Fibroblast of skin of left biceps (primary cell): ENCODE measurements around the gene ARPIN.
"Not testable (repeated sequence)": the region's sequence is repeated elsewhere in the genome, so short reads cannot be mapped to it uniquely, and the experiment has no call there.

ENCODE experiments used
- DNase-seq, 2 experiments: peaks; one replicate each; pipeline ENCODE4 v3.0.0-alpha.2; 2013; ENCODE audit warnings: low read depth in 2 of 2

Gene ARPIN

DNA sequence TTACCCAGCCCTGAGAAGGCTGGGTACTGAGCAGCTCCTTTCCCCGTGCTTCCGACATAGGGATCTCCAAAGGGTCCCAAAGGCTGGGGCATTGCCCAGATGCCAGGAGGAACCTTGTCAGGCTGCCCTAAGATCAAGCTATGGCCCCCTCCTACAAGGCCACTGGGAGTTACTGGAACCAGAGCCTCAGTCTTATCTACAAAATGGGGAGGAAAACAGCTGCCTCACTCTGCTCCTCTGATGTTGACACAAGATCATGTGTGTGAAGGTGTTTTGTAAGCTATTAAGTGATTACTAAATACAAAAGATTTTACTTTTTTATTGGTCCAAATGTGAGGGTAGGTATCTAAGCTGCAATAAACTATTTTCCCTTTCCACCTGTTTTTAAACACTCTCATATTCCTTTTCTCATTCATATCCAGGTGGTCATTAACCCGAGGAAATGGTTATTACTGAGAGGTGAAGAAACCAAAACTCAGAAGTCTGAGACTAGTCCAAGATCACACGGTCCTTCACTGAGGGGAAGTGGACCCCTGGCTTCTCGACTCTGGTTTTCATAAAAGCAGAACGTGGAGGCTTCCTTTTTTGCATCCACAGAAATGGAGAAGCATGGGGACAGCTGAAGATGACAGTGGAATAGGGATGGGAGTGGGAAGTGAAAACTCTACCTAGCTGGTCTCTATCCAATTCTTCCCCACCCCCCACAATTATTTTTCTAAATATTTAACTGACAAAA is 1.7 kb downstream of the ARPIN start:
- no peak for DNase-seq

DNA sequence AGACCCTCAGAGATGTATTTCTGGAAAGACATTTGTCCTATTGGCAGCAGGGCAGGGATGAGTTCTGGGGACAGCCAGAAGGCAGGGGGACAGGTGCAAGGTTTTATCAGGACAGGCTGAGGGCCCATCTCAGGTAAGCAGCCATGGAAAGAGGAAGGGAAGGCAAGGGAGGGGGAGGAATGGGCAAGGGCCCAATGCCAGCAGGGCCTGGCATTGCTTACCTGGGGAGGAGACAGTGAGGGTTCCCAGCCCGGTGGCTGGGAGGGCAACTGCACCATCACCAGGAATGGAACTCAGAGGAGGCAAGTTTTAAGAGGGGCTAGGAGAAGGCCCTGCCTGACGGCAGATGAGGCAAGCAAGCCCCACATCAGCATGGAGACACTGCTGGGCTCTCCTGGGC is 3.1 kb downstream of the ARPIN start:
- no peak for DNase-seq

DNA sequence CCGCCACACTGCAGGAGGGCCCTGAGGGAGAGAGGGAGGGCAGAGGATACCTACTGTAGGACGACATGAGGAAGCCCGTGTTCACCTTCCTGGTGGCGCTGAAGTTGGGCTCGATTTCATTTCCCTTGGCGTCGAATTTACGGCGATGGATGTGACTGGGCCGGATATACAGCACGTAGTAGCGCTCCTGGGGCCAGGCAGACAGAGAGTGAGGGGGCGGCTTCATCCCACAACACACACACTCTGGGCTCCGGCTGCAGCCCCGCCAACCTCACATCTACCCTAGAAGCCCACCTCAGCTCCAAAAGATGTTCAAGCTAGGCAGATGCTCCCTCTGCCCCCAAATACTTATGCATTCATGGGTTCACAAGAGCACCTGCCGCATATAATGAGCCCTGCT is 4.5 kb downstream of the ARPIN start:
- no peak for DNase-seq

DNA sequence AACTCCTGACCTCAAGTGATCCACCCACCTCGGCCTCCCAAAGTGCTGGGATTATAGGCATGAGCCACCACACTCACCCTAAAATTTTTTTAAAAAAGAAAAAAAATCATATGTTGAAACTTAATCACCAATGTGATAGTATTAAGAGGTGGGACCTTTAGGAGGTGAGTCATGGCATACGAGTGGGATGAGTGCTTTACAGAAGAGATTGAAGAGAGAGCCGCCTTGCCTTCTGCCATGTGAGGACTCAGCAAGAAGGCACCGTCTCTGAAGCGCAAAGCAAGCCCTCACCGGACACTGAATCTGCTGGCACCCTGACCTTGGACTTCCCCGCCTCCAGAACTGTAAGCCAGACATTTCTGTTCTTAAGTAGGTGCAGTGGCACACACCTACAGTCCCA is 5.5 kb downstream of the ARPIN start:
- no peak for DNase-seq

DNA sequence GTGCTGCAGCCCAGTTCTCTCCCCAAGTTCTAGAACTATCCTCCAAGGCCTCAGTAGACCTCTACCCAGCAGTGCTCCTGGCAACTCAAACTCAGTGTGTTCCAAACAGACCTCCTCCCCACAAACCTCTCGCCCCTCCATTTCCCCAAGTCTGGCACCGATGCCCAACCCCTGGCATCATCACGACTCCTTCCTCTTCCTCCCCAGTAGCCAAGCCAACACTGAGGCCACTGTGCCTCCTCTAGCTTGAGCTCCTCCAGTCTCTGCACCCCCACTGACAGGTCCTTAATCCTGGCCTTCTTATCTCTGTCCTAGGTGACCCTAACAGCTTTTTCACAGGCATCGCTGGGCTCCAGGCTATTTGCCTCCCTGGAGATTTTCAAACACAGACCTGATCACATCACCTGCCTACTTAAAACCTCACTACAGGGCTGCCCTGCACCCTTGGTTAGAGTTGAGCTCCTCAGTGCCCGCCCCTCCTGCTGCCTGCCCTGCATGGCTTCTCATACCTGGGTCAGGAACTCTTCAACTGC is 6.8 kb downstream of the ARPIN start:
- DNase-seq, result no peak

DNA sequence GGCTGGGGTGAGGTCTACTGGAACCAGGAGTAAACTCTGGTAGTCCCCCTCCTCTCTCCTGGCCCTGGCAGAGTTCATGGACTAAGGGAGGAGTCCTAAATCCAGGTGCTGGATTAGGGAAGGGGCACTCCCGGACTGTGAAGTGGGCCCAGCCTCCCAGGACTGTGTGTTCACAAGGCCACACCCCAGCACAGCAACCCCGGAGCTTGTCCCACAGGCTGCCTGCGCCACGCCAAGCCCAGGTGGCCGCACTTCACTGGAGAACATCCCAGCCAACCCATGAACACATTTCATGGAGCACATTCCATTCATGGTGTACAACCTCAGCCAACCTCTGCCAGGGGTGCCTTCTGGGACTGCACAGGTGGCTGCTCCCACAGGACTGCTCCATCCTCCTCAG is 8.2 kb downstream of the ARPIN start:
- no peak for DNase-seq

DNA sequence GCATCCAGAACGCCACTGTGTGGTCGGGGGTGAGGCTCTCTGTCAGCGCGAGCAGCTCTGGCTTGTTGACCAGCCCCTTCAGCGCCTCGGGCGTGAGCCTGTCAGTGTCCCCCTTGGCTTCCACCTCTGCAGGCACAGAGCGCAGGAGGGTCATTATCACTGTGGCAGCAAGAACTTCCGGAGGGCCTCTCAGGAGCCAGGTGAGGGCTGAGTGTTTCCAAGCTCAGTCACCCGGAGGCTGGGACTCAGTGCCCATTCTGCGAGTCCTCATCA is 9.0 kb downstream of the ARPIN start:
- DNase-seq, result no peak

DNA sequence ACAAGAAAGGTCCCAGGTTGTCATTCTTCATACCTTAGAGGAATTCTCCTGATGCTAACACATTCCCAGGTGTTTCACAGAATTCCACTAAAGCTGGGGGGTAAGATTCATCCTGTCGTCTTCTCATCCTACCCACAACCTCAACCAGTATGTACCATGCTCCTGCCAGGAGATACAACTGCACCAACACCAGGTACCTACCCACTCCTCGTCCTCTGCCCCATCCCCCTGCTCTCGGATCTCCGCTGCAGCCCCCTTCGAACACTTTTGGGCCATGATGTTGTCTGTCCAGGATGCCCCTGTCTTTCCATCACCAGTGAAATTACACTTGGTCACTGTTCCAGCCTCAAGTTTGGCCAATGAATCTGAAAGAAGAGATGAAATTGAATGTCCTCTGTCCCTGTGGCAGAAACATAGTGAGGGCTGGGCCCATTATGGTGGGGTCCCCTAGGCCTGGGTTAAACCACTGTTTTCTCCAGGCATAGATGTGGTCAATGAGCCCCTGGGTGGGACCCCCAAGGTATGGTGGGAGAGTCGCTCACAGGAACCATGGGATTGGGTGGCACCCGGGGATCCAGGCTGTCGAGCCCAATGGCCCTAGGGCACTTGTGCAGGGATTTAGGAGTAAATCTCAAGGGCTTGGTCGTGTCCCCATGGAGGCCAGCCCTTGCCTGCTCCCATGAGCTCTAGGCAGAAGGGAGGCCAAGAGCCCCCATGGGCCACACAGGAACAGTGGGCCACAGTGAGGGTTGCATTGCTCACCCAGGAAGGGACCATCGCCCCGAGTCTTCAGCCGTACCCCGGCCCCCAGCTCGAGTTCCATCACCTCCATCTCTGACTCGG is 9.5 kb downstream of the ARPIN start:
- DNase-seq, result no peak

DNA sequence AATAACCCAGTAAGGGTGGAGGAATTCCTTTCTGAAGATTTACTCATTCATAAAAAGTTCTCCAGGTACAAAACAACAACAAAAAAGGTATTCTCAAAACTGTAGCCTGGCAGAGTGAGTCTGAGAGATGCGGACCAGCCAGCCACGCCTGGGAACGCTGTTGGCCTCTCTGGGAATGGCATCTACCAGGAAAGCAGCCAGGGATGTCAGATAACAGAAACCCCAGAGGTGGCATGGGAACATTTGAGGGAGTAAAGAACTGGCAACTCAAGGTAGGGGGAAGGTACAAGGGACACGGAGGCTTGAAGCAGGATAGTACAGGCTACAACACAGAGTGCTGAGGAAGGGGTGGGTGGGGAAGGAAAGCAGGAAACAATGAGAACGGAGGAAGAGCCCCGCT is 11.9 kb downstream of the ARPIN start:
- DNase-seq, result no peak

DNA sequence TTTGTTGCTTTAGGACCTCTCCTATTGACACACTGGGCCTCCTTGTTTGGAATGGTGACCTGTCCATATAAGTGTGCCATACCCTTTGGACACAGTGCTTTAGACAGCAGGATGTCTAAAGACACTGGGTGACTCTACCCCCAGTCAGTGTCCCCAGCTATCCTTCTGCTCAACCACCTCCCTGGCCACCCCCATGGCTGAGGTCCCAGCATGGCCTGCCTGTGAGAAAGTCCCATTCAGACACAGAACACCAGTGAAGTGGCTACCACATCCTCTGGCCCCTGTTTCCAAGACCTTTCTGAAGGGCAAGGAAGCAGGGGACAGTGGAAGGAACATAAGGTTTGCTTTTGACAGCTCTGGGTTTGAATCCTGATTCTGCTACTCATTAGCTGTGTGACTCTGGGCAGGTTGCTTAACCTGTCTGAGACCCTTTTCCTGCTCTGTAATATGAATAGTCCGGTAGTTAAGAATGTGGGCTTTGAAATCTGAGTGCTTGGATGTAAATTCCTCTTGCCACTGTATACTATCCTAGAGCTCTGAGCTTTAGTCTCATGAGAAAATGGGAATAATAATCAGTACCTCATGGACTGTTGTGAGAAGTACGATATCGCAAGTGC is 12.7 kb downstream of the ARPIN start:
- no peak for DNase-seq

DNA sequence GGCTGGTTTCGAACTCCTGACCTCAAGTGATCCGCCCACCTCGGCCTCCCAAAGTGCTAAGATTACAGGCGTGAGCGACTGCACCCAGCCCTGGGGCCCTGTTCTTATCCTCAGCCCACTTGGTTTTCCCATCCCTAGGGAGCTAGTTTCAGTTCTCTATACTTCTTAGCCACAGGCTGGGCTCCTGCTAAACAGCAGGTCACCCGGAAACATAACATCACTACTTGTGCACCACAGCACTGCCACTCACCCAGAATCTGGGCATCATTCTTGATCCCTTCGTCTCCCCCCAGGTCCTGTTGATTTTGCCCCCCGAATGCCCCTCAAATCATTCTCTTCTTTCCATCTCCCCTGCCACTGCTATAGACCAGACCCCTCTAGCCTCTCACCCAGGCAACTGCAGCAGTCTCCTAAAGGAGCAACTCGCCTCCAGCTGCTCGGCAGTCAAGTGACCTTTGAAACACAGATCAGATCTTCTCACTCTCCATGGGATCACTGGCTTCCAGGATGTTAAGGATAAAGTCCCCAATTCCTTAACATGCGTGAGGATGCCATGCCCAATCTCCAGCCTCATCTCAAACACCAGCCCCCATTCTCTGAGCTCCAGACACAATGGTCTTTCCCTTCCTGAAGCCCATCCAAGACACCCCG is 13.3 kb downstream of the ARPIN start:
- DNase-seq, result no peak

DNA sequence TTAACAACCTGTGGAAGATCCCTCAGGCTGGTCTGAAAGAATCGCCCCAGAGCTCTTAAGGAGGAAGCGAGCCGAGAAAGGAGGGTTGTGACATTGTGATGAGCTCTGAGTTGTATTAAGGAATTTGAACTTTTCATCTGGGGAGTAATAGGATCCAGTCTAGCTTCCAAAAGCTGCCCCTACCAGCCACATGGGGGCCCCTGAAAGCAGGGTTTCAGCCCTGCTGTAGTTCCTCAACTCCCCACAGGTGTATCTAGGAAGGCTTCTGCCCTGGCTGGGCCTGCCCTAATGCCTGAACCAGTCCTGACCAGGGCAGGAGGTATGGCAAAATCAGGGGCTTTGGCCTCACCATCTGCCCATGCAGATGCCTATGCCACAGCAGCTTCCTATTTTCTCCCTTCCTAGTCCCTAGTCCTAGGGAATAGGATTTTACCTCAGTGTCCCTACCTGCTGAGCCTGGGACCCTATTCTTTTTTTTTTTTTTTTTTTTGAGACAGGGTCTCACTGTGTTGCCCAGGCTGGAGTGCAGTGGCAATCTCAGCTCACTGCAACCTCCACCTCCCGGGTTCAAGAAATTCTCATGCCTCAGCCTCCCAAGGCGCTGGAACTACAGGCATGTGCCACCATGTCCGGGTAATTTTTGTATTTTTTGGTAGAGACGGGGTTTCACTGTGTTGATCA is 14.0 kb downstream of the ARPIN start:
- DNase-seq, result no peak

DNA sequence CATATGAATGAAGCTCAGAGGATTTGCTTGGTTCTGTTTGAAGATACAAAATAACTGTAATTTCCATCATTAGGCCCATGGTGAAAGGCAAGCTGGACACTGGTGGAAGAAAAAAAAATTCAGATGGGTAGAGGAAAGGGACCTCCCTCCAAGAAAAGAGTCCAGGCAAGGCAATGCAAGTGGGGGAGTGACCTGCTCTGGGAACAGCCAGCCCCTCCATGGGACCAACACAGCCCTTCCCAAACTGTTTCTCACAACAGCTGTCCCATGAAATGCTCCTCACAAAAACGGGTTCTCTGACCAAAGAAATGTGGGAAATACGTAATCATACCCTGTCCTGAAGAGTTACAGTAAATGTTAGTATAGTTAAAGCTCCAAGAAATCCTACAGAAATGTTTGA is 14.6 kb downstream of the ARPIN start:
- no peak for DNase-seq

DNA sequence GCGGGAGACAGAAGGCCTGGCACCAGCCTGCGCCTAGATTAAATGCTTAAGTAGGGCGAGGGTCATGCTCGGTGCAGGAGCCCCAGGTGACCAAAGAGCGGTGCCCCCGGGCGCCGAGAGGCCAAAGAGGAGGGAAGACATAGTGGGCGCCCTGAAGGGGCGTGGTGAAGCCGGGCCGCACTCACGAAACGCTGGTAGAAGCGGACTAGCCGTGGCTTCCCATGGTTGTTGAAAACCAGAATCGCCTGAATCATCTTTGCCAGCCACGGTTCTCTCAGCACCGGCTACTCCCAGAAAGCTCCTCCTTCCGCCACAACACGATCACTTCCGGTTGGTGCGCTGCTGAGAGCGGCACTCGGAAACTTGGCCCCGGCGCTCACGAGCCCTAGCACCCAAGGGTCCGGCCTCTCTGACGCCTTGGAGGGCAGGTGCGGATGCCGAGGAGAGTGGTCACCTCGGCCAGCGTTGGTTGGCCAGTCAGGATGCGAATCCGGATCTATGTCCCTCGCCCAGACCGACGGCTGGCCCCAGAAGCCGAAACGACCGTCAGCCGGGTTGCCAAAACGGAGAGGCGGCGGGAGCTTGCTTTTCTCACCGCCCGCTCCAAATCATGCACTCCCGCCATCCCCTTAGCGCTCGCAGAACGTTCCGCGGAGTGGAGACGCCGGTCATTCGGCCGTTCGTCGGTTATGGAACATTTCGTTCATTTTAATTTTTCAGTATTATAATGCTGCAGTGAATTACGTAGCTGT is 18.9 kb downstream of the ARPIN start, which contains the start of gene AP3S2:
TSS of gene AP3S2 (minus strand) at position 299 of the 752 bp plus-strand sequence. CDS start at position 254, 45 bp downstream.
- peak; percentile 78 to 80 for DNase-seq

DNA sequence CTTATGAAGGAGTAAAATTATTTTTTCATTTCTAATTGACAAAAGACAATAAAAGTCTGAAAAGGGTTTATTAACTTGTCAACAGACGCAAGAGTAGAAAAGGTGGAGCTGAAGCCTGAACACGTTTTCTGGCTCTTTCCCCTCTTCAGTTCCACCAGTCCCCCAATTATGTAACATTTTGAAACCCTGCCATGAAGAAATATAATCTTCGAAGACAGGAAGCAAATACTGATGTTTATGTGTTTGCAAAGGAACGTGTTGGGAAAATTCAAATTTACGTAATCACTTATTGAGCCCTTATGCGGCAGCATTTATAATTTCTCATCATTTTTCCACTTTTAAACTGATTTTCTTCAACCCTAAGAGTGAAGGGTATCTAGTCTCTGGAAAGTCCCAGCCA is 19.7 kb downstream of the ARPIN start:
- no peak for DNase-seq

DNA sequence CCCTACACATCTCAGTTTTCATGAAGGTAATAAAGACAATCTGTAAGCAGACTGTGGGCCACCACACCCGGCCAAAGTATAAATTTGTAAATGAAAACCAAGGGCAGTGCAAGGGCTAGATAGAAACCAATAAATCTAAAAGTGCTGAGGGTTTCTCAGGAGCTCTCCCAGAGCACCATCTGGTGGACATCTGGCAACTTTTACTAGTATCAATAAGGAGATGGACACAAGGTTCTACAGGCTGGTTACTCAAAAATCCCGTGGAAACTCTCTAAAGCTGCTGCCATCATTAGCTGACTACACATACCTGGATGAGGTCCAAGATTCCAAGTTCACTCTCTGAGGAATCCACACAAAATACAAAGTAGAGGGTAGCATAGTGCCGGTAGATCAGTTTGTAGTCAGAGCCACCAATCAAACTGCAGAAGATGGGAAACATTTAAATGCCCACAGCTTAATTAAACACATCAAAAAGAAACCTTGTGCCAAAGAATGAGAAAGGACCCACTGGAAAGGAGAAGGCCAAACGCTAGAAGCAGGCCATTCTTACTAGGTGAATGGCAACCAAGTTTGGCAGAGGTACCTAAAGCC is 24.4 kb downstream of the ARPIN start:
- DNase-seq, result peak; percentile 55 to 60

DNA sequence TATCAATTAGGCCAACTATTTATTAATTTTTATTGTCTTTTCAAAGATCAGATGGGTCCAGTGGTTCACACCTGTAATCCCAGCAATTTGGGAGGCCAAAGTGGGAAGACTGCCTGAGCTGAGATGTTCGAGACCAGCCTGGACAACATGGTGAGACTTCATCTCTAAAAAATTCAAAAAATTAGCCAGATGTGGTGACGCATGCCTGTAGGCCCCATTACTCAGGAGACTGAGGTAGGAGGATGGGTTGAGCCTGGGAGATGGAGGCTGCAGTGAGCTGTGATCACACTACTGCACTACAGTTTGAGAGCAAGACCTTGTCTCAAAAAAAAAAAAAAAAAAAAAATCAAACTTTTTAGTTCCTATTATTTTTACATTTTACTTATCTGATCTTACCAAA is 27.1 kb downstream of the ARPIN start:
- no peak for DNase-seq

DNA sequence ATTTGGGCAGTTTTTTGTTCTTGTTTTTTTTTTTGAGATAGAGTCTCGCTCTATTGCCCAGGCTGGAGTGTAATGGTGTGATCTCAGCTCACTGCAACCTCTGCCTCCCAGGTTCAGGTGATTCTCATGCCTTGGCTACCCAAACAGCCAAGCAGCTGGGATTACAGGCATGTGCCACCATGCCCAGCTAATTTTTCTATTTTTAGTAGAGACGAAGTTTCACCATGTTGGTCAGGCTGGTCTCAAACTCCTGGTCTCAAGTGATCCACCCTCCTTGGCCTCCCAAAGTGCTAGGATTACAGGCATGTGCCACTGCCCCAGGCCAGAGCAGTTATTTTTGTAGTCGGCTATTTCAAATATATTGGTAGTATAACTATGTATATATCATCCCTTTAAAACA is 27.6 kb downstream of the ARPIN start:
- not testable (repeated sequence) for DNase-seq

DNA sequence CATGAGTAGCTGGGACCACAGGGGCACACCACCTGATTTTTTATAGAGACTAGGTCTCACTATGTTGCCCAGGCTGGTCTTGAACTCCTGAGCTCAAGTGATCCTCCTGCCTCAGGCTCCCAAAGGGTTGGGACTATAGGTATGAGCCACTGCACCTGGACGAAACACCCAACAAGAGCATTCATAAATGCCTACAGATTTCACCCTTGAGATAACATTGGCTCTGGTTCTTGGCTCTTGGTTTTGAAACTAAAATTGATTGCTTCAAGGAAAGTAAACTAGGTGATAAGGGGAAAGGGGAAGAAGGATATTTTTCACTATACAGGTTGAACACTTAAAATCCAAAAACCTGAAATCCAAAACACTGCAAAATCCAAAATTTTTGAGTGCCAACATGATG is 29.2 kb downstream of the ARPIN start:
- no peak for DNase-seq

DNA sequence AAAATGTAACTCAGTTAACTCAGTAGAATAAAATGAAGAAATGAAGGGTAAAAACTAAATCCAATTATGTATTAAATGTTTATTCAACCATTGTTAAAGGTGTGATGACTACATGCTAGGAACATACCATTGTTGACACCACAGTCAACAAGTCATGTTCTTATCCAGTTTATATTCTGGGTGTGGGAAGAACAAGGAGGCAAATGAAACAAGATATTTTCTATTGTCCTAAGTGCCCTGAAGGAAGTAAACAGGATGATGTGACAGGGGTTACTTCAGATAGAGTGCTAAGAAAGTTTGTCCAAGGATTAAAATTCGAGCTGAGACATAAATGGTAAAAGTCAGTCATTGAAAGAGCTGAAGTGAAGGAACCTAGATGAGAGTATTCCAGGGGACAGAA is 32.0 kb downstream of the ARPIN start:
- no peak for DNase-seq

DNA sequence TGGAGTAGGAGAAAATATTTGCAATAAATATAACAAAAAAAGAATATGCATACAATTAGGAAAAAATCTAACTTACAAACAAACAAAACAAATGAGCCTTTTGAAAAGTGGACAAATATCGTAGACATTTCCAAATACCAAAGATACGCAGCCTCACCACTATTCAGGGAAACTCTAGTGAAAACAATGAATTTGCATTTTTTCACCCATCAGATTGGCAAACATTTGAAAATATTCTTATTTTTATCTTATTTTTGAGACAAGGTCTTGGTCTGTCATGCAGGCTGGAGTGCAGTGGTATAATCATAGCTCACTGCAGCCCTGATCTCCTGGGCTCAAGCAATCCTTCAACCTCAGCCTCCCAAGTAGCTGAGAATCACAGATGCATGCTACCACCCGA is 34.4 kb downstream of the ARPIN start:
- DNase-seq, result no peak
